Neural progenitor cell (in vitro differentiated cells): Measurements from ENCODE around the gene PLEKHJ1. TPM values are rescaled to one million over a fixed set of nuclear protein-coding genes. Genes with fewer than 3 reads are reported as not detected.
A peak's percentile ranks its signal among the peaks of the same experiment; 100 is the strongest.

Experiments
- DNase-seq: peaks from one replicate; pipeline ENCODE4 v3.0.0-alpha.2; 2016; ENCODE audit warnings: low spot score
- H2AFZ ChIP-seq: fragments of 200-600 bp; sonication (generic); replicated peaks from 2 replicates; pipeline ENCODE4 v1.6.1; 2016; ENCODE audit warnings: antibody characterized with exemption
- H3F3A ChIP-seq: fragments of 200-600 bp; sonication (generic); 2 replicates; pipeline ENCODE4 v1.6.1; 2016; ENCODE audit warnings: antibody characterized with exemption, low read depth
- H3K27ac ChIP-seq: fragments of 200-600 bp; sonication (generic); 2 replicates; pipeline ENCODE4 v1.5.1; 2016; ENCODE audit warnings: mild to moderate bottlenecking
- H3K27me3 ChIP-seq: fragments of 200-600 bp; sonication (generic); 2 replicates; pipeline ENCODE4 v1.6.1; 2016; ENCODE audit warnings: mild to moderate bottlenecking, moderate library complexity
- H3K36me3 ChIP-seq: fragments of 200-600 bp; sonication (generic); 2 replicates; pipeline ENCODE4 v1.5.1; 2016
- H3K4me1 ChIP-seq: fragments of 200-600 bp; sonication (generic); 2 replicates; pipeline ENCODE4 v1.6.1; 2016; ENCODE audit warnings: mixed run types
- H3K4me2 ChIP-seq: fragments of 200-600 bp; sonication (generic); 2 replicates; pipeline ENCODE4 v1.6.1; 2016
- H3K4me3 ChIP-seq: fragments of 200-600 bp; sonication (generic); 2 replicates; pipeline ENCODE4 v1.5.1; 2016
- H3K79me2 ChIP-seq: fragments of 200-600 bp; sonication (generic); 2 replicates; pipeline ENCODE4 v1.6.1; 2016; ENCODE audit warnings: low read depth
- H3K9ac ChIP-seq: fragments of 200-600 bp; sonication (generic); 2 replicates; pipeline ENCODE4 v1.6.1; 2016
- H3K9me3 ChIP-seq: fragments of 200-600 bp; sonication (generic); 2 replicates; pipeline ENCODE4 v1.5.1; 2016; ENCODE audit warnings: low read depth
- H4K20me1 ChIP-seq: fragments of 200-600 bp; sonication (generic); 2 replicates; pipeline ENCODE4 v1.6.1; 2016; ENCODE audit warnings: low read depth
- H3K27ac Mint-ChIP-seq: 3 replicates; pipeline ENCODE4 v1.8.0; 2021; ENCODE audit warnings: mixed read lengths
- H3K27me3 Mint-ChIP-seq: 2 replicates; pipeline ENCODE4 v1.8.0; 2022; ENCODE audit warnings: low read depth, mild to moderate bottlenecking, inconsistent platforms, moderate library complexity, mixed read lengths; ENCODE audit not compliant: insufficient read depth
- H3K36me3 Mint-ChIP-seq: 3 replicates; pipeline ENCODE4 v1.8.0; 2021; ENCODE audit warnings: mixed read lengths
- H3K4me1 Mint-ChIP-seq: 3 replicates; pipeline ENCODE4 v1.8.0; 2021; ENCODE audit warnings: mixed read lengths
- H3K4me3 Mint-ChIP-seq: 3 replicates; pipeline ENCODE4 v1.8.0; 2021; ENCODE audit warnings: mild to moderate bottlenecking, moderate library complexity, mixed read lengths
- H3K9me3 Mint-ChIP-seq: 3 replicates; pipeline ENCODE4 v1.8.0; 2020; ENCODE audit warnings: mixed read lengths
- EZH2 ChIP-seq: fragments of 200-600 bp; sonication (generic); IDR thresholded peaks from 2 replicates; pipeline ENCODE4 v1.6.1; 2017; ENCODE audit warnings: antibody characterized with exemption, mild to moderate bottlenecking, moderate library complexity
- EZH2phosphoT487 ChIP-seq: fragments of 200-600 bp; sonication (generic); IDR thresholded peaks from 2 replicates; pipeline ENCODE4 v1.6.1; 2017; ENCODE audit warnings: antibody characterized with exemption
- total RNA-seq: library from RNA; depleted of rRNA; stranded (reverse); fragments of >200 nt; gene quantifications from 2 replicates; pipeline ENCODE4 v1.2.3, GENCODE V29; 2015; ENCODE audit warnings: low replicate concordance
- TF ChIP-seq, protein P1 (sequence below): fragments of 200-600 bp; sonication (generic); IDR thresholded peaks from 2 replicates; pipeline ENCODE4 v1.5.1; 2017; ENCODE audit warnings: antibody characterized with exemption, mild to moderate bottlenecking

Gene PLEKHJ1
- total RNA-seq, 1 donor from 2014 or later, result 77.6 TPM

DNA sequence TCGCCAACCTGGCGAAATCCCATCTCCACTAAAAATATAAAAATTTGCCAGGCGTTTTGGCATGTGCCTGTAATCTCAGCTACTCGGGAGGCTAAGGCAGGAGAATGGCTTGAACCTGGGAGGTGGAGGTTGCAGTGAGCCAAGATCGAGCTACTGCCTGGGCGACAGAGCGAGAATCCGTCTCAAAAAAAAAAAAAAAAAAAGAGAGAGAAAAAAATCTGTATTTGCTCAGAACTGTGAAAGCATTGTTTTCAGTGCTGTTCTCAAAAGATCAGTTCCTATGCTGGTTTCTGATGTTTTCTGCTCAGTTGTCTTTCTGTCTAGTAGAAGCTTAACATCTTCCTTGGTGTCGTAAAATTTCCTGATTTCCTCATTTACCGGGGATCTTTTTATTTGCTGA is 3.0 kb upstream of the PLEKHJ1 start:
- H3K9me3 ChIP-seq, result no peaks in the 10 kb centered on the region
- H4K20me1 ChIP-seq, result peaks cover 85% of the 10 kb centered on the region
- Mint-ChIP-seq H3K36me3 (peaks cover 11% of the 10 kb centered on the region), H3K27me3 (peaks cover 6% of the 10 kb centered on the region), H3K27ac (peak overlapping the region; percentile 86), H3K9me3 (no peaks in the 10 kb centered on the region), H3K4me3 (peak overlapping the region; percentile 99), H3K4me1 (peaks cover 61% of the 10 kb centered on the region)
- no peaks in the 10 kb centered on the region for H3K27me3 ChIP-seq
- peaks cover 30% of the 10 kb centered on the region for H3F3A ChIP-seq
- no peak overlapping the region for H3K9ac ChIP-seq
- no peak for DNase-seq
- H2AFZ ChIP-seq, result no peak overlapping the region
- H3K36me3 ChIP-seq, result no peaks in the 10 kb centered on the region
- peaks cover 91% of the 10 kb centered on the region for H3K79me2 ChIP-seq
- TF ChIP-seq EZH2 (no peak), EZH2phosphoT487 (no peak)
- TF ChIP-seq, protein P1, sequence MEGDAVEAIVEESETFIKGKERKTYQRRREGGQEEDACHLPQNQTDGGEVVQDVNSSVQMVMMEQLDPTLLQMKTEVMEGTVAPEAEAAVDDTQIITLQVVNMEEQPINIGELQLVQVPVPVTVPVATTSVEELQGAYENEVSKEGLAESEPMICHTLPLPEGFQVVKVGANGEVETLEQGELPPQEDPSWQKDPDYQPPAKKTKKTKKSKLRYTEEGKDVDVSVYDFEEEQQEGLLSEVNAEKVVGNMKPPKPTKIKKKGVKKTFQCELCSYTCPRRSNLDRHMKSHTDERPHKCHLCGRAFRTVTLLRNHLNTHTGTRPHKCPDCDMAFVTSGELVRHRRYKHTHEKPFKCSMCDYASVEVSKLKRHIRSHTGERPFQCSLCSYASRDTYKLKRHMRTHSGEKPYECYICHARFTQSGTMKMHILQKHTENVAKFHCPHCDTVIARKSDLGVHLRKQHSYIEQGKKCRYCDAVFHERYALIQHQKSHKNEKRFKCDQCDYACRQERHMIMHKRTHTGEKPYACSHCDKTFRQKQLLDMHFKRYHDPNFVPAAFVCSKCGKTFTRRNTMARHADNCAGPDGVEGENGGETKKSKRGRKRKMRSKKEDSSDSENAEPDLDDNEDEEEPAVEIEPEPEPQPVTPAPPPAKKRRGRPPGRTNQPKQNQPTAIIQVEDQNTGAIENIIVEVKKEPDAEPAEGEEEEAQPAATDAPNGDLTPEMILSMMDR, result no peak
- peak overlapping the region; percentile 81 for H3K4me2 ChIP-seq
- peak overlapping the region; percentile 72 for H3K4me3 ChIP-seq
- no peak overlapping the region for H3K27ac ChIP-seq
- peaks cover 44% of the 10 kb centered on the region for H3K4me1 ChIP-seq

DNA sequence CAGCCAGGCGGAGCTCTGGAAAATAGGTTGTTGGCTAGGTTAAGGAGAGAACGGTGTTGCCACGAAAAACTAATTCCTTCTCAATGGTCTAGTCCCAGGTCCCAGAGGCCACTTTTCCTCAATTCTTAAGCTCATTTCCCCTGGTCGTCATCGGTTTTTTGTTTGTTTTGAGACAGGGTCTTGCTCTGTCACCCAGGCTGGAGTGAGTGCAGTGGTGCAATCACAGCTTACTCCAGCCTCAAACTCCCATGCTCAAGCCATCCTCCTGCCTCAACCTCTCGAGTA is 1.7 kb upstream of the PLEKHJ1 start:
- no peak overlapping the region for H2AFZ ChIP-seq
- H3K4me2 ChIP-seq, result peak overlapping the region; percentile 81
- Mint-ChIP-seq H3K4me3 (peak overlapping the region; percentile 99), H3K36me3 (peaks cover 13% of the 10 kb centered on the region), H3K27me3 (peaks cover 8% of the 10 kb centered on the region), H3K4me1 (peaks cover 63% of the 10 kb centered on the region), H3K9me3 (no peaks in the 10 kb centered on the region), H3K27ac (peak overlapping the region; percentile 98)
- TF ChIP-seq EZH2phosphoT487 (no peak), EZH2 (no peak)
- TF ChIP-seq, protein P1, result no peak
- no peaks in the 10 kb centered on the region for H3K9me3 ChIP-seq
- peaks cover 84% of the 10 kb centered on the region for H3K79me2 ChIP-seq
- H3K27me3 ChIP-seq, result no peaks in the 10 kb centered on the region
- H3K36me3 ChIP-seq, result no peaks in the 10 kb centered on the region
- peaks cover 80% of the 10 kb centered on the region for H4K20me1 ChIP-seq
- H3K27ac ChIP-seq, result no peak overlapping the region
- H3F3A ChIP-seq, result peaks cover 30% of the 10 kb centered on the region
- peaks cover 44% of the 10 kb centered on the region for H3K4me1 ChIP-seq
- peak overlapping the region; percentile 31 for H3K9ac ChIP-seq
- DNase-seq, result no peak
- peak overlapping the region; percentile 72 for H3K4me3 ChIP-seq

DNA sequence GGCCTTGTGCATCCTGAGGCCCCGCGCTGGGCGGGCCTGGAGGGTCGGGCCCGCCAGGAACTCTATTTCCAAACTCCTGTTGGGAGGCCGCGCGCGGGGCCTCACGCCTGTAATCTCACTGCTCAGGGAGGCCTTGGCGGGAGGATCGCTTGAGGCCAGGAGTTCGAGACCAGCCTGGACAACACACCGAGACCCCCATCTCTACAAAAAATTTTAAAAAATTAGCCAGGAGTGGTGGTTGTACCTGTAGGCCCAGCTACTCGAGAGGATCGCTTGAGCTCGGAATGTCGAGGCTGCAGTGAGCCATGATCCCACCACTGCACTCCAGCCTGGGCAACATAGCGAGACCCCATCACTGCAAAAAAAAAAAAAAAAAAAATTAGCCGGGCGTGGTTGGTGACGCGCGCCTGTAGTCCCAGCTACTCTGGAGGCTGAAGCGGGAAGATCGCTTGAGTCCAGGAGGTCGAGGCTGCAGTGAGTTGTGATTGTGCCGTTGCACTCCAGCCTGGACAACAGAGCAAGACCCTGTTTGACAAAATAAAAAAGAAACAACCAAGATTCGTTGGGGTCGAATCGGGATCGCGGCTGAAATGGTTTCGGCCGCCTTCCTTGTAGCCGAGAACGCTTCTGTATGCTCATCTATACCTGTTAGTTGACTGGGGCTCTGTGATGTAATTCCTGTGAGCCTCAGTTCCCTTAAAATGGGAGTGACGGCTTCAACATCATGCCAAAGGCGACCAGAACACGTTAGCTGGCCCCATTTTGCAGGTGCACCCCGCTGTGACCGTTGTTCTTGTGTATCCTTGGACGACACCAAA is 1.1 kb upstream of the PLEKHJ1 start:
- peaks cover 13% of the 10 kb centered on the region for H3K36me3 Mint-ChIP-seq
- peaks cover 58% of the 10 kb centered on the region for H3K4me1 Mint-ChIP-seq
- H3K4me3 ChIP-seq, result peak overlapping the region; percentile 72
- no peaks in the 10 kb centered on the region for H3K36me3 ChIP-seq
- peaks cover 78% of the 10 kb centered on the region for H3K79me2 ChIP-seq
- no peak for DNase-seq
- H3K27me3 Mint-ChIP-seq, result peaks cover 8% of the 10 kb centered on the region
- peak overlapping the region; percentile 98 for H3K27ac Mint-ChIP-seq
- H3K27ac ChIP-seq, result peak overlapping the region; percentile 88
- TF ChIP-seq, protein P1, result no peak
- TF ChIP-seq EZH2, result no peak
- no peak for TF ChIP-seq EZH2phosphoT487
- H3K9me3 ChIP-seq, result no peaks in the 10 kb centered on the region
- H4K20me1 ChIP-seq, result peaks cover 75% of the 10 kb centered on the region
- H3K27me3 ChIP-seq, result no peaks in the 10 kb centered on the region
- peak overlapping the region; percentile 81 for H3K4me2 ChIP-seq
- no peaks in the 10 kb centered on the region for H3K9me3 Mint-ChIP-seq
- peak overlapping the region; percentile 74 for H2AFZ ChIP-seq
- H3K9ac ChIP-seq, result peak overlapping the region; percentile 68
- H3F3A ChIP-seq, result peaks cover 34% of the 10 kb centered on the region
- H3K4me3 Mint-ChIP-seq, result peak overlapping the region; percentile 99
- H3K4me1 ChIP-seq, result peaks cover 44% of the 10 kb centered on the region
